Sciatic nerve (tissue), 2 donors: ENCODE results near the gene COL16A1. TPM values are rescaled to one million over a fixed set of nuclear protein-coding genes. Genes with fewer than 3 reads are reported as not detected.

Source experiments
- ATAC-seq: fragments of 200-7000 bp; cut with Tn5 transposase; one replicate; pipeline ENCODE4 v1.9.1; 2020; ENCODE audit warnings: mild to moderate bottlenecking, moderate library complexity
- DNase-seq: peaks from one replicate; pipeline ENCODE4 v3.0.0-alpha.2; 2020; ENCODE audit warnings: low spot score
- intact Hi-C: fragments of 100-400 bp; cut with DNase I; formaldehyde crosslinking; loops from one replicate; pipeline ENCODE4 v1.14.2; 2022
- total RNA-seq: library from RNA; stranded (reverse); fragmentation: NEBNext Ultra II Directional; extraction: Animal tissue kit (Norgen Biotek cat#: 25700); gene quantifications from one replicate; pipeline ENCODE4 v1.2.1, GENCODE V29; 2021
- donor health status: DM: no; HTN: no; CAD: no.
- donor health status: DM: no; HTN: no; CAD: no.

Gene COL16A1
- total RNA-seq, 1 donor from 2014 or later: 179 TPM

DNA sequence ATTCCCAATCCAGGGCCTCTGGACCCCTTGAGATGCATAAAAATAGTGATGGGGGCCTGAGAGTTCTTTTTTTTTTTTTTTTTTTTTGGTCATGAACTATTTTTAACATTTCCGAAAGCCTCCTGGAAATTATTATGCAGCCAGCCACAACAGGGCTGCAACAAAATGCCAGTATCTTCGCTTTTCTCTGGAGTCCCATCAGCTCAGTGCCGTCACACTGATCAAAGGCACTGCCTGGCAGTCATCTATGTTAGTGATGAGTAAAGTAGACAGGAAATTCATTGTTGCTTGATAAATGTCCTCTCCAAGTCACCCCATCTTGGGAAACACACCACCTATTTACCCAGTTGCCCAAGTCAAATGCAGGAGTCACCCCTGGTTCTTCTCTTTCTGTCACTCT lies 43.9 kb downstream of the COL16A1 start:
- ATAC-seq: no peak
- intact Hi-C loops: loop anchor here (5.0 kb wide), 1 partner anchor 132 kb away; no protein-coding TSS in a partner anchor
- no peak for DNase-seq

DNA sequence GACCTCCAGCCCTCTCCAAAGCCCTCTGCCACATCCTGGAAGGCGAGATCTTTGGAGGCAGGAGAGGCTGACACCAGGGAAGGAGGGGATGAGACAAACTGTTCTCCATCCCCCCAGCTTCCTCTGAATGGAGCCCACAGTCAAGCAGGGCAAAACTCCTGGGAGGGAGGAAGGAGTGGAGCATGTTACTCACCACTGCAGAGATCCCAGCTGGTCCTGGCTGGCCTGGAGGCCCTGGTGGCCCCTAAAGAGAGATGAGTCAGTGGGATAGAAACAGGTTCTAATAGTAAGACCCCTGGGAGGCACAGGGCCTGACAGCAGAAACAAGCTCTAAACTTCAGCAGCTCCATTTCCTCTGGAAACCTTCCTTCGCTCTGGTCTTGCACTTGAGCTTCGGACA lies 45.1 kb downstream of the COL16A1 start:
- ATAC-seq (no peak), DNase-seq (no peak)
- intact Hi-C loops: no loop called here

DNA sequence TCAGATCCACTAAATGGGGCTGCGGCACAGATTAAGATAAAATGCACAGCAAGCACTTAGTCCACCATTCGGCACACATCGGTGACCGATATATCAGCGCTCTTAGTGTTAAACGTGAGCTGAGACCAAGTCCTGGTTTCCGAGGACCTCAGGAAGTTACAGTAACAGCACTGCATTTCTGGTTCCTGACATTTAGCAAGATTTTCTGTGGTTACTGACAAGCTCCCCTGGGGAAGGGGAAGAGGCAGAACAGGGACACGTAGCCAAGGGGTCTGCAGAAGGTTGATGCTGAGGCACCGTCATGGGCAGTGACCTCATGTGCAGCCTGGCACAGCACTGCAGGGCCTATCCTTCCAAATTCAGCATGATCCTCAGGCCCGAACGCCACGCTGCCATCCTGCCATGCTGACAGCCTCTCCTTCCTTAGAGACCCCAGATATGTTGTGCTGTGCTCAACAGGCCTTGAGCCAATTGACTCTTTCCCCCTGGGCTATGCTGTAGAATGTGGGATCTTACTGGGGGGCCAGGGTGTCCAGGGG lies 45.8 kb downstream of the COL16A1 start:
- DNase-seq: no peak
- intact Hi-C loops: no loop called here

DNA sequence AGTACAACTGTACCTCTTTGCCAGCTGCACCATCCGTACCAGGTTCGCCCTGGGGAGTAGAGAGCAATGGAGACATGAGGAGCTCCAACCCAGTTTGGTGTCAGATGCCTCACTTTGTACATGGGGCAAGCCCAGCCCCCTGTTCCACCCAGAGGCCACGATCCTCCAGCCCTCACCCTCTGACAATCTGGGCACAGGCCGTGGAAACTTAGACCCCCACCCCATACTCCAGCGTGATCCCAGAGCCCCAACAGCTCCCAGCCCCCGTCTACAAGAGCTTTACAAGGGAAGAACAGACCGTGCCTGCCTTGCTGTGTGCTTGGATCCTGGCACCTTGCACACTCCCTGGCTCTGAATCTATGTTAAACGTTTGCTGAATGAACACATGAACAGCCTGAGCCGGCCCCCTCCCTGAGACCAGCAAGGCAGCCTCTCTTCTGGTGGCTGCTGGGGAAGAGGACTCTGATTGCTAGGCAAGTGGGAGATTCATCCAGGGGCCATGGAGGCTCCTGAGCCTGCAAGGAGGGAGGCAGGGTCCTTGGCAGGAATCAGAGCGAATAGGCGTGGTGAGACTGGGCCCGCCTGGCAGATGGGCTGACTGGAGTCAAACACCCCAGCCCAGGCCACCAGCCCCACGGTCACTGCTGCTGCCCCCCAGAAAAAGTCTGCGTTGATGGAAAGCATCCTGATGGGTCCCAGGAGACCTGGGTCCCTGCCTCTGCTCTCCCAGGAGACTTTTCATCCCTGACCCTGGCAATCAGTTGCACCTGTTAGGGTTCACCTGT lies 46.6 kb downstream of the COL16A1 start:
- intact Hi-C loops: no loop called here
- no peak for DNase-seq
- no peak for ATAC-seq

More for the DNA sequence above, 45.8 kb downstream of the COL16A1 start:
- no peak for ATAC-seq

DNA sequence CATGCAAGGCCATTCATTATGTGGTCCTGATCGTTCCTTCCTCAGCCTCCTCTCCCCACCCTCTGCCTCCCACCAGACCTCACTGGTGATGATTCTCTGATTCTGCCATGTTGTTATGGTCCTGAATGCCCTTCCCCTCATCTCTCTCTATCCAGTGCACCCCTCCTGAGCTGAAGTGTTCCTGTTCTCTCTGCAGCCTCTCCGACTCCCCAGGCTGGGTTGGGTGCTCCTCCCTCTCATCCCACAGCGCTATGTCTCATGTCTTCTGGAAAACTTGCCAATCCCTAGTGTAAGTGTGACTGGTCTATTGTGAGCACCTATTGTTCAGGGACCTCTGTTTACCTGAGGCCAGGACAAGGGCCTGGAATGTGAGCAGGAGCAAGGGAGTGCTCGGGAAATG lies 48.1 kb downstream of the COL16A1 start:
- DNase-seq: no peak
- intact Hi-C loops: no loop called here

DNA sequence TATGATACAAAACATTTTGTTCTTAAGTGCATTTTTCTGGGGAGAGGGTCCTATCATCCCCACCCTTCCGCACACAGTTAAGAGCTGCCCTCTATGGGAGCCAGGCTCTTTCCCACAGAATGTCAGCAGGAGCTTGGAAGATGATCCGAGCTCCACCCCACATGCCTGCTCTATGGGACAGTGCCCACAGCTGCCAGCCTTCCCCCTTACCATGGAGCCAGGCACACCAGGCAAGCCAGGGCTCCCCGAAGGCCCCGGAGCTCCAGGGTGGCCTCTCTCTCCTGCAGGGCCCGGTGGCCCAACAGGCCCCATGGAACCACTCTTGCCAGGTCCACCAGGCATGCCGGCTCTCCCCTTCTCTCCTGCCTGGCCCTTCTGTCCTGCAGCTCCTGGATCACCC lies 48.7 kb downstream of the COL16A1 start:
- intact Hi-C loops: no loop called here
- no peak for DNase-seq

More for the DNA sequence above, 48.1 kb downstream of the COL16A1 start:
- ATAC-seq: no peak

DNA sequence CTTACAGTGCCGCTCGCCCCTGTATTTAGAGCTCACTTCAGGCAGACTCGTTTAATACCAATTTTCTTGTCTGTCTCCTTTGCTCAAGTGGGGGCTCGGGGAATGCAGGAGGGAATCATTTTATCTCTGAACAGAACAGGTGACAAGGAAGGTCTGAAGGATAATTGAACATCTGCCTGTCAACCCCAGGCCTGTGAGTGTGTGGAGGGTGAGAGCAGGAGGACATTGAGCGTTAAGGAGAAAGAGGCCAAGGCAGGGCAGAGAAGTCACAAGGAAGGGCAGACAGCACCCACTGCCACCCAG lies 49.4 kb downstream of the COL16A1 start:
- intact Hi-C loops: no loop called here
- ATAC-seq (no peak), DNase-seq (no peak)

More for the DNA sequence above, 48.7 kb downstream of the COL16A1 start:
- ATAC-seq: no peak

DNA sequence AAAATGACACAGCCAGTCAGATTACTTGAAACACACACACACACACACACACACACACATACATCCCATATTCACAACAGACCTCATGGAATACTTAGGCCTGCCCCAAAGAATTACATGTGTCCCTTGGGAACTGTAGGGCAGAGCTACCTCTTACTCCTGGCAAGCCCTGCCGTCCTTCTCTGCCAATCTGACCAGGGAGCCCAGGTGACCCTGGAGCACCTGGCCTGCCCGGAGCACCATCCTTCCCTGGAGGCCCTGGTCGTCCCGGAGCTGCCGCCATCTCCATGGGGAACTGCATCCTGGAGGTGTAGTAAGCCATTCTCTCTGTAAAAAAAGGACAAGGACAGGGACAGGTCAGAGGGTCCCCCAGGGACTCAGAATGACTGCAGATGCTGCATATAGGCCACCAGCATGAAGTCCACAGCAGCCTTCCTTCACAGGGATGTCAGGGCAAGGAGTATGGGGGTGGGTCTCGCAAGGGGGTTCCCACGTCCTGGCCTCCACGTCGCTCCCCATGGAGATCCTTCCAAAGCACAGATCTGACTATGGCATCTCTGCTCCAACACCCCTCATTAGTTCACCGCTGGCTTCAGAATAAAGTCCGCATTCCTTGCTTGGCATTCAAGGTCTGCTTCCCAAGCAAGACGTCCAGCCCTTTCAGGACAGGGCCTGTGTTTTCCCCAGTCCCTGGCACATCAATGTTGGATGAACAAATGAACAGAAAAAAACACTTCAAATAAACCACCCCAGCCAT lies 49.9 kb downstream of the COL16A1 start:
- no peak for DNase-seq
- no peak for ATAC-seq
- intact Hi-C loops: no loop called here

DNA sequence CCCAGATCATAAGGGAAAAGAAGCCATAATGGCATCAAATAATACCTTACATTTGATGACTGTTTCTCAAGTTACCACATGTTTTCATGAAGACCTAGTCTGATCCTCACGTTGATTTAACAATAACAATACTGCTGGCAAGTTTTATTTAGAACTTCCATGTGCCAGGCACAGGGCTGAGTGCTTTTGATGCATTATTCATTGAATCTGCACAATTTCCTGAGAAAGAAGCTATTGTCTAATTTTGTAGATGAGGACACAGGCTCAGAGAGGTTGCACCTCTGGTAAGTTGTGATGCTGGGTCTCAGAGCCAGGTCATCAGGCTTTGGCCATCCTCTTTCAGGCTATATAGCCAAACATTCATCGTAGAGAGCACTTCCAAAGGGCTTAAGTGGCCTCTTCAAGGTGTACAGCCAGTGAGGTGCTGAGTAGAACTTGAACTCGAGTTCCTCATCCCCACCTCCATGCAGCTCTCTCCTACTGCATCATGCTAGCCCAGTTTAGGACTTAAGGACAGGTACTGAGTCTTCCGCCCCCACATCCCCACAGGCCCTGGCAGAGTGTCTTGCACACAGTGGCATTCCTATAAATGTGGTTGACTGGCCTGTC lies 50.8 kb downstream of the COL16A1 start:
- intact Hi-C loops: no loop called here
- DNase-seq (no peak), ATAC-seq (no peak)

DNA sequence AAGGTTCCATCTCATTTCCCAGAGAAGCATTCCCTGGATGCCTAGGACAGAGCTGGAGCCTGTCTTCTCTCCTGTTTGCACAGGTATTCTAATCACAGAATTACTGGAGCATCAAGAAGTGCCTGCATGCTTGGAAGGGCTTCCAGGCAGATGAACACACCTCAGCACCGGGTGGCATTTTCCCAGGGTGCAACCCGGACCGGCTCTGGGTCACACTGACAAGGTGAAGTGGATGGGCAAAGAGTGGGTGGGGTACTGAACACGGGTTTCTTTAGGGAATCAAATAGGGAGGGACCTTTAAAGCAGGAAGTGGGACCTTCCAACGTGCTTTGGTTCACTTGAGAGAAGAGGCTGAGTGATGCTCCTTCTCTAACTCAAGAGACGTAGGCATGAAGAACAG lies 52.1 kb downstream of the COL16A1 start:
- intact Hi-C loops: no loop called here
- DNase-seq: no peak
- ATAC-seq: no peak

DNA sequence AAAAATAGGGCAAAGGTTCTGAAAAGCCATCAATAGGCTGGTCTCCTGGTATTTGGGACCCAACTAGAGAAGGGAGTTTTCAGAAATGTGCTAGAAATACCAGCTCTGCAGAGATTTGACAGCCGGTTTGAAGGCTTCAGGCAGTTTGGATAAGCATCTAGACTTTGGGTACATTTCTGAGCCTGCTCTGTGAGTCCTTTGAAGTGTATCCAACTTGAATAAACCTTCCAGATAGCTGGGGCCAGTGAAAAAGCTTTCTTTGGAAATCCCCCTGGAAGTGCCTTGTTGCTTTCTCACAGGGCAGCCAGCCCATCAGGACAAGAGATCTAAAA lies 52.8 kb downstream of the COL16A1 start:
- DNase-seq: no peak
- intact Hi-C loops: no loop called here
- no peak for ATAC-seq

DNA sequence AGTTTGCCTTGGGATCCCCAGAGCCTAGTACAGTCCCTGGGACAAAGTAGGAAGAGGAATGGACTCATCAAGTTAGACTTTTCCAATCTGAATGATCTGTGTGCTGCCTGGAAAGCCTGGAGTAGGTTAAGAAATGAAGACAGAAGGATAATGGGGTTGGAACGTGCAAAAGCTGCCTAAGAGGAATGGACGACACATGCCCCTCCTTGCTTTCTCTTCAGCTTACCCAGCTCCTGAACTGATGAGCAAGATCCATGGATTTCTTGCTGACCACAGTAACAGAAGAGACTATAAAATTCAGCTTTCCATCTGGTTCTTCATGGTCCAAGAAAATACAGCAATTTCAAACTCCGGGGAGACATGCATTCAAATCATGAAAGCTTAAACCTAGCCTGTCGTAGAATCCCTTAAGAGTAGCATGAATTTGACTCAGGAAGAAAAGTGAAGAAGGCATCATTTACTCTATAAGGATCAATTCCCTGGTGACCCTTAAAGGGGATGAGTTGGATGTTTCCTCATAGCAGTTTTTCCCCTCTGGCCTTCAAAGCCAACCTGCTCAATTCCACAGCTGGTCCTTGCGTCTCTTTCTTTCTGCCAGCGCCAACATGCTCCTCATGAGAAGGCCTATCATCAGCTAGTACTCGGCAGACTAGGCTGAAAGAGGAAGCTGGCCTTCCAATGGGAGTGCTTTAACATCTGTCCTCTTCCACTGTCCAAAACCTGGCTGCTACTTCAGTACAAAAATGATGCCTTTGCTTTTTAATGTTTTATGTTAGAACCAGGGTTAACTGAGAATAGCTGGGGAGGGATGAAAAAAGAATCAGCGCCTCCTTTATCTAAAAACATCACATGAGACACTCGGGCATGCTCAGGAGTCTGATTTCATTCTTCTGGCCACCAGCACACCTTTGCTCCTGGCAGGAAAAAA lies 53.4 kb downstream of the COL16A1 start:
- intact Hi-C loops: no loop called here
- ATAC-seq (no peak), DNase-seq (no peak)

DNA sequence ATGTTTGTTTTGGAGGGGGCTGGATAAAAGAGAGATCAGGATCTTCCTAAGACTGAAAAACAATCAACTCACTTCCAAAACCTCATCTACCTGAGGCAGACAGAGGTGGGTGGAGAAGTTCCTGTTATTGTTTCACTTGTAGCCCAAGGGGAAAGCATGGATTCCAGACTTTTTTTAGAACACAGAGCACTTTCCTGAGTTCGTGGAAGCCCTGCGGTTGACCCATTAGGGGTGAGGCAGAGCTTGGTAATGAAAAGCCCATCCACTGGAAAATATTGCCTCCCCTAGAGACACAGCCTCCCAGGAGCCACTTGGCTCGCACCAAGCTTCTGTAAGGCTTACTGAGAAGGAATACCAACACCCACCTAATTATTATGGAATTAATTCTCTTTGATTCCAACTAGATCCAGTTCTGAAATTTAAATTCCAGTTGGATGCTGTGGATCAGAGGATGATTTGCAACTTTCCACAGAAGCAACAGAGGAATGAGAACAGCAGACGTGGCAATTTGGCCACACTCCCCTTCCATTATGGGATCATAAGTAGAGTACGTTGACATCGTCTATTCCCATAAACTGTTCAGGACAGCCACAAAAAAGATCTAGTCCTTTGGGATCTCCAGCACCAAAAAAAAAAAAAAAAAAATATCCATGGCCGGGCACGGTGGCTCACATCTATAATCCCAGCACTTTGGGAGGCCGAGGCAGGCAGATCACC lies 55.0 kb downstream of the COL16A1 start:
- DNase-seq (no peak), ATAC-seq (peak; percentile 51)
- intact Hi-C loops: no loop called here

DNA sequence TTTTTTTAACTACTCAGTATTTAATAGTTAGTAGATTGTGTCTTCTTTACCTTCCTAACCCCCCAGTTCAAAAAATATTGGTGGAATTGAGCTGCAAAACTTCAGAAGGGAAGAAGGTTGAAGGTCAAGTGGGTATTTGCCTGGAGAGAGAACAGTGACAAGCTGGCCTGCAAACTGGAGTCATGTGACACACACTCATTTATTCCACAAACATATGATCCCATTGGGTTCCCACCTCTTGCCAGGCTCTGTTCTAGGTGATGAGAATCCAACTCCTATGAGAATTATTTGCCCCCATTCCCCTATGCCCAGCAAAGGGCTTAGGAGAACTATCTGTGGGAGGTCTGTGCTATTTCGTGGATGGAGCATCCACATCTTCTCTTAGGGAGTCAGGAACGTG lies 55.6 kb downstream of the COL16A1 start:
- ATAC-seq: no peak
- intact Hi-C loops: no loop called here
- DNase-seq: no peak

DNA sequence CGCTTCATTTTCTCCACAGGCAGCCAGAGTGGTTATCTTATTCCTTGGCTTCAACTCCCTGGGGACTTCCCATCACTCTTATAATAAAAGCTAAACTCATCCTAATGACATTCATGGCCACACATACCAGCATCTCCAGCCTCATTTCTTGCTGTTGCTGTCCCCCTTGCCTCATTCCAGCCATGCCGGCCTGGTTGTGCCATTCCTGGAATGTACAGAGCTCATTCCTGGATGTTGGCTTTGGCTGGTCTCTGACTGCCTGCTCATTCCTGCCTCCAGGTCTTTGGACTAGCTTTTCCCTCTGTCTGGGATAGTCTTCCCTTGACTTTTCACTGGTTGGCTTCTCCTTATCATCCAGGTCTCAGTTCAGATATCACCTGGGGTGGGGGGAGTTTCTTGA lies 56.7 kb downstream of the COL16A1 start:
- ATAC-seq (no peak), DNase-seq (no peak)
- intact Hi-C loops: no loop called here

DNA sequence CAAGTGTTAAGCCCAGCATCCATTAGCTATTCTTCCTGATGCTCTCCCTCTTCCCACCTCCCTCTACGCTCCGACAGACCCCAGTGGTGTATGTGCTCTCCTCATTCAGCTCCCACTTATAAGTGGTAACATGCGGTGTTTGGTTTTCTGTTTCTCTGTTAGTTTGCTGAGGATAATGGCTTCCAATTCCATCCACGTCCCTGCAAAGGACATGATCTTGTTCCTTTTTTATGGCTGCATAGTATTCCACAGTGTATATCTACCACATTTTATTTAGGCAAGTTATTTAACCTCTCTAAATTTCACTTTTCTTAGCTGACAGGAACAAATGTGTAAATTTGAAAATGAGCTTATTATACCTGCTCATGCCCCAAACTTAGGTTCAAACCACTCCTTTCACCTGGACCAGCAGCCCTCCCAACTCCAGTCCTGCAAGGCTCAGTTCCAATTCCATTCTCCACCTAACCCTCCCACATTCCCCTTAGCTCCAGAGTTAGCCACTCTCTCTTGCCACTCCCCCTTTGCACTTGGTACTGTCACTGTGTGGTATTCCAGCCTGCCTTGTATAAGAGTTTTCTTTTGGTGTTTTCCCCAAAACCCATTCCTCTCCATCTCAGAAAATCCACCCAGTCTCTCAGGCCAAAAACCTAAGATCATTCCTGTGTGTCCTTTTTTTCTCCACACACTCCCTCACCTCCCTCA lies 57.4 kb downstream of the COL16A1 start:
- intact Hi-C loops: no loop called here
- no peak for DNase-seq
- no peak for ATAC-seq

DNA sequence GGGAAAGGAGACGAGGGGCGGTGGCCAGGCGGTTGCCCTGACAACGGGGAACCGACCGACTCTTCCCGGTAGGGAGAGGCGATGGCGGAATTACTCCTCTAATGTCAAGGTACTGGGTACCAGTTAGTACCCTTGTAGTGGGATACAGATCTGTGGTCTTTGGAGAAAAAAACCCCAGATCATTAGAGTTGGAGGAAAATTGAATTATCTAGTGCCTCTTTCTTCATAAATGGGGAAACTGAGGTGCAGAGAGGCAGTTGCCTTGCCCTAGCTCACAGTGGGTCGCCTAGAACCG lies 58.6 kb downstream of the COL16A1 start:
- ATAC-seq (no peak), DNase-seq (no peak)
- intact Hi-C loops: no loop called here
